ENCODE results near the gene CD200. TPM values are rescaled to one million over a fixed set of nuclear protein-coding genes. Genes with fewer than 3 reads are reported as not detected.

The CD200 gene
- total and polyA plus RNA-seq, 2 experiments from 2014 or later, result 5.4 to 11.6 TPM

GRCh38 chr3:112409041-112409440 lies 76.1 kb downstream of the CD200 start:
- TF ChIP-seq CTCF (IDR thresholded peaks at IDR 0.05; ENCODE audit: low read depth, low read length), result no peak
- Histone ChIP-seq H3K9me3 (ENCODE audit: low read depth) (no peaks in the 10 kb centered on the region), H3K4me3 (no peak overlapping the region), H3K36me3 (no peaks in the 10 kb centered on the region), H3K27me3 (no peaks in the 10 kb centered on the region), H3K4me1 (ENCODE audit: low read depth) (no peaks in the 10 kb centered on the region), H3K27ac (no peak overlapping the region)
- DNase-seq (ENCODE audit: low read depth in 1 of 2, low spot score in 1 of 2), result no peak

DNA sequence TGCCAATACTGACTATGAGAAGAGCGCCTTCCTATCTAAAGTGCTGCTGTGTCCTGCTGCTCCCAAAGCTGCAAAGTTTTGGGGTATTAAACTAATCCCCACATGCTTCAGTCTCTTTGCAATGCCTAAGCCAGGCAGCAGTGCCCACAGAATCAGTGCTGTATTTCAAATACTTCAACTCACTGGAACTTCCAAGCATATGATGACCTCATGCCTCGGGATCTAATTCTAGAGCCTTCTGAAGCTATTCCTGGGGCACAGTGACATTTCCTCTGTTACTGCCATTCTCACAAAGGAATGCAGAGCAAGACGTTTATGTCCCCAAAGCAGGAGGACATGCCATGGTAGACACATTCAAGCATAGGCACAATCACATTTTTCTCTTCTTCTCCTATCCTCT lies 78.5 kb downstream of the CD200 start:
- TF ChIP-seq CTCF (IDR thresholded peaks at IDR 0.05; ENCODE audit: low read depth, low read length), result no peak
- H3K27ac ChIP-seq, result no peak overlapping the region
- DNase-seq (ENCODE audit: low read depth in 1 of 2, low spot score in 1 of 2), result no peak
- no peak overlapping the region for H3K4me3 ChIP-seq
- H3K36me3 ChIP-seq, result no peaks in the 10 kb centered on the region
- H3K27me3 ChIP-seq, result no peaks in the 10 kb centered on the region
- no peaks in the 10 kb centered on the region for H3K9me3 ChIP-seq (ENCODE audit: low read depth)
- H3K4me1 ChIP-seq (ENCODE audit: low read depth), result no peaks in the 10 kb centered on the region

Other genes starting within 250 kb of the CD200 start
- 10.4 and 15.4 TPM in 2 replicates for gene C3orf52, start 246.8 kb upstream of the CD200 start, total RNA-seq
- 10.0 and 18.8 TPM in 2 replicates for gene C3orf52, start 246.8 kb upstream of the CD200 start, polyA plus RNA-seq
- gene GCSAM, start 199.9 kb upstream of the CD200 start, total RNA-seq, result not detected in 2 replicates
- 0.66 and 1.7 TPM in 2 replicates for gene GCSAM, start 199.9 kb upstream of the CD200 start, polyA plus RNA-seq
- 0.12 TPM in 1 of 2 replicates, not detected in the other for gene SLC9C1, start 38.9 kb upstream of the CD200 start, total RNA-seq
- gene SLC9C1, start 38.9 kb upstream of the CD200 start, polyA plus RNA-seq, result 0.12 and 0.22 TPM in 2 replicates
- not detected in 2 replicates for gene BTLA, start 166.3 kb downstream of the CD200 start, total RNA-seq
- gene BTLA, start 166.3 kb downstream of the CD200 start, polyA plus RNA-seq, result 0.11 TPM in 1 of 2 replicates, not detected in the other
- gene ATG3, start 228.8 kb downstream of the CD200 start, total RNA-seq, result 38.3 and 43.6 TPM in 2 replicates
- 53.9 and 57.9 TPM in 2 replicates for gene ATG3, start 228.8 kb downstream of the CD200 start, polyA plus RNA-seq
- gene SLC35A5, start 228.9 kb downstream of the CD200 start, total RNA-seq, result 11.1 and 16.7 TPM in 2 replicates
- gene SLC35A5, start 228.9 kb downstream of the CD200 start, polyA plus RNA-seq, result 29.2 and 38.3 TPM in 2 replicates

Measured in cardiac muscle cell (in vitro differentiated cells and primary cell).